CD14-positive monocyte (primary cell): ENCODE results near the gene IQUB. TPM values are rescaled to one million over a fixed set of nuclear protein-coding genes. Genes with fewer than 3 reads are reported as not detected.

ENCODE experiments used
- DNase-seq, 3 donors: peaks; one replicate each; pipeline ENCODE4 v3.0.0-alpha.2; 2011 to 2022
- H2AFZ ChIP-seq: 2 replicates; pipeline ENCODE4 v1.6.0; 2012; ENCODE audit warnings: mild to moderate bottlenecking, low read depth, low read length, inconsistent platforms; ENCODE audit not compliant: insufficient read depth, poor library complexity, severe bottlenecking
- H3K27ac ChIP-seq, 2 donors: 1 replicate in 1 of 2; 2 replicates in 1 of 2; pipeline ENCODE4 v1.5.1; 2012 to 2013; ENCODE audit warnings: low read length in 2 of 2, control low read depth in 1 of 2, inconsistent platforms in 1 of 2, low read depth in 1 of 2, mild to moderate bottlenecking in 1 of 2
- H3K27me3 ChIP-seq, 2 donors: one replicate each; pipeline versions ENCODE4 v1.6.0 to v1.6.1; 2011 to 2013; ENCODE audit warnings: low read length in 2 of 2; ENCODE audit not compliant: control insufficient read depth in 2 of 2, insufficient read depth in 2 of 2
- H3K36me3 ChIP-seq, 2 donors: replicated peaks in 1 of 2; 1 replicate in 1 of 2; 2 replicates in 1 of 2; pipeline versions ENCODE4 v1.5.1 to v1.6.1; 2012 to 2013; ENCODE audit warnings: low read length in 2 of 2, control low read depth in 1 of 2, inconsistent platforms in 1 of 2, mild to moderate bottlenecking in 1 of 2; ENCODE audit not compliant: insufficient read depth in 2 of 2, control insufficient read depth in 1 of 2
- H3K4me1 ChIP-seq, 2 donors: 1 replicate in 1 of 2; 2 replicates in 1 of 2; pipeline versions ENCODE4 v1.5.1 to v1.6.1; 2012 to 2013; ENCODE audit warnings: low read length in 2 of 2, control low read depth in 1 of 2, inconsistent platforms in 1 of 2, mild to moderate bottlenecking in 1 of 2, moderate library complexity in 1 of 2; ENCODE audit not compliant: insufficient read depth in 2 of 2, control insufficient read depth in 1 of 2
- H3K4me2 ChIP-seq: replicated peaks from 2 replicates; pipeline ENCODE3; 2012; ENCODE audit warnings: low read length, moderate library complexity, mild to moderate bottlenecking; ENCODE audit not compliant: poor library complexity, severe bottlenecking; ENCODE audit errors: extremely low read depth
- H3K4me3 ChIP-seq, 3 experiments: fragments of 200-600 bp in 1 of 3; sonication (generic) in 1 of 3; replicated peaks in 1 of 3; 1 replicate in 2 of 3; 2 replicates in 1 of 3; pipeline ENCODE4 v1.5.1; 2011 to 2013; ENCODE audit warnings: low read length in 3 of 3, mild to moderate bottlenecking in 3 of 3, control low read depth in 2 of 3, low read depth in 2 of 3, inconsistent platforms in 1 of 3, moderate library complexity in 1 of 3
- H3K79me2 ChIP-seq: 2 replicates; pipeline ENCODE4 v1.6.0; 2012; ENCODE audit warnings: mild to moderate bottlenecking, control low read depth, inconsistent platforms, low read length, moderate library complexity; ENCODE audit not compliant: insufficient read depth
- H3K9ac ChIP-seq: 2 replicates; pipeline ENCODE4 v1.6.0; 2017; ENCODE audit warnings: low read length, mild to moderate bottlenecking; ENCODE audit not compliant: insufficient read depth, poor library complexity, severe bottlenecking
- H3K9me3 ChIP-seq, 2 donors: replicated peaks in 1 of 2; 1 replicate in 1 of 2; 2 replicates in 1 of 2; pipeline versions ENCODE4 v1.5.1 to v1.6.1; 2012 to 2013; ENCODE audit warnings: low read length in 2 of 2, control low read depth in 1 of 2; ENCODE audit not compliant: control insufficient read depth in 1 of 2, insufficient read depth in 1 of 2
- H4K20me1 ChIP-seq: 2 replicates; pipeline ENCODE4 v1.6.0; 2012; ENCODE audit warnings: mild to moderate bottlenecking, low read length, control low read depth, moderate library complexity; ENCODE audit not compliant: insufficient read depth
- H3K27ac Mint-ChIP-seq, 7 donors: one replicate each; pipeline ENCODE4 v1.8.0; 2020; ENCODE audit warnings: mild to moderate bottlenecking in 7 of 7, mixed read lengths in 7 of 7, moderate library complexity in 6 of 7, inconsistent platforms in 2 of 7
- H3K27me3 Mint-ChIP-seq, 3 donors: one replicate each; pipeline ENCODE4 v1.8.0; 2021 to 2022; ENCODE audit warnings: low read depth in 3 of 3, mild to moderate bottlenecking in 3 of 3, mixed read lengths in 3 of 3, moderate library complexity in 3 of 3, inconsistent platforms in 1 of 3
- H3K36me3 Mint-ChIP-seq, 2 donors: one replicate each; pipeline ENCODE4 v1.8.0; 2020; ENCODE audit warnings: mixed read lengths in 2 of 2, inconsistent platforms in 1 of 2, mild to moderate bottlenecking in 1 of 2
- H3K4me1 Mint-ChIP-seq: one replicate; pipeline ENCODE4 v1.8.0; 2020; ENCODE audit warnings: mild to moderate bottlenecking, mixed read lengths
- H3K4me3 Mint-ChIP-seq, 2 donors: one replicate each; pipeline ENCODE4 v1.8.0; 2020; ENCODE audit warnings: mild to moderate bottlenecking in 2 of 2, mixed read lengths in 2 of 2, moderate library complexity in 1 of 2
- H3K9me3 Mint-ChIP-seq, 7 donors: one replicate each; pipeline ENCODE4 v1.8.0; 2020 to 2022; ENCODE audit warnings: mixed read lengths in 7 of 7, mild to moderate bottlenecking in 6 of 7, moderate library complexity in 6 of 7, inconsistent platforms in 2 of 7
- WGBS: methylation state at CpG from one replicate; pipeline ENCODE4 v1.1.5; 2013; ENCODE audit warnings: missing lambda C conversion rate; ENCODE audit not compliant: insufficient coverage; 5-methylcytosine and 5-hydroxymethylcytosine counted together
- intact Hi-C, 2 donors: fragments of 100-400 bp; cut with micrococcal nuclease; formaldehyde crosslinking; loops; one replicate each; pipeline versions ENCODE4 v1.15.0 to v1.15.1; 2023
- polyA plus RNA-seq, 3 donors: library from polyadenylated mRNA; depleted of rRNA in 1 of 3; unstranded in 2 of 3; stranded (reverse) in 1 of 3; fragments of 300-500 nt in 2 of 3; fragments of >200 nt in 1 of 3; fragmentation: Illumina TruSeq in 2 of 3; gene quantifications; 1 replicate in 2 of 3; 2 replicates in 1 of 3; pipeline ENCODE4 v1.2.3, GENCODE V29; 2012 to 2021
- TF ChIP-seq, protein P1 (sequence below): fragments of 200-600 bp; IDR thresholded peaks from one replicate; pipeline ENCODE4 v1.8.0; 2022; ENCODE audit warnings: antibody characterized with exemption, mild to moderate bottlenecking

IQUB gene
- polyA plus RNA-seq, 3 donors, result 0.07 TPM; not detected in 2

DNA sequence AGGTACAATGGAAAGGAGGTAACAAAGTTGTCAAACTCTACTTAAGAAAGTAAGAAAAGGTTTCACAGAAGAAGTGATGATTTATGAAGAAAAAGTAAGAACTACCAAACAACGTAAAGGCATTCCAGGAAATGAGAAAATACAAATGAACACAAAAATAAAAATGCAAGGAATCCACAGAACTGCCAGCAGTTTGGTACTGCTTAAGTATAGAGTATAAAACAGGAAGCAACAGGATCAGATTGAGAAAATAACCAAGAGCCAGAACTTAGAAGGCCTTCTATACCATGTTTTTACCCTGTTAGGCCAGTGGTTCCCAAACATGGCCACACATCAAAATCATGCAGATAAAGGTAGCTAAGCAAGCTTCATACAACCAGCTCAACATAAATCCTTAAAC is 14.0 kb upstream of the IQUB start:
- Mint-ChIP-seq H3K9me3 (peaks cover 0 to 3% (median 0%) of the 10 kb centered on the region in 7 donors), H3K27ac (no peak overlapping the region), H3K36me3 (peaks cover 42 to 60% of the 10 kb centered on the region in 2 donors), H3K27me3 (no peaks in the 10 kb centered on the region), H3K4me3 (no peak overlapping the region), H3K4me1 (peaks cover 7% of the 10 kb centered on the region)
- H3K79me2 ChIP-seq, result peaks cover 7% of the 10 kb centered on the region
- peaks cover 14% of the 10 kb centered on the region for H4K20me1 ChIP-seq
- no peak overlapping the region for H3K4me2 ChIP-seq
- no peaks in the 10 kb centered on the region for H3K9me3 ChIP-seq
- H2AFZ ChIP-seq, result no peak overlapping the region
- no peak overlapping the region for H3K9ac ChIP-seq
- no peaks in the 10 kb centered on the region for H3K4me1 ChIP-seq
- DNase-seq, result no peak
- intact Hi-C loops, result no loop called here
- no peaks in the 10 kb centered on the region for H3K27me3 ChIP-seq
- H3K27ac ChIP-seq, result no peak overlapping the region
- TF ChIP-seq, protein P1, sequence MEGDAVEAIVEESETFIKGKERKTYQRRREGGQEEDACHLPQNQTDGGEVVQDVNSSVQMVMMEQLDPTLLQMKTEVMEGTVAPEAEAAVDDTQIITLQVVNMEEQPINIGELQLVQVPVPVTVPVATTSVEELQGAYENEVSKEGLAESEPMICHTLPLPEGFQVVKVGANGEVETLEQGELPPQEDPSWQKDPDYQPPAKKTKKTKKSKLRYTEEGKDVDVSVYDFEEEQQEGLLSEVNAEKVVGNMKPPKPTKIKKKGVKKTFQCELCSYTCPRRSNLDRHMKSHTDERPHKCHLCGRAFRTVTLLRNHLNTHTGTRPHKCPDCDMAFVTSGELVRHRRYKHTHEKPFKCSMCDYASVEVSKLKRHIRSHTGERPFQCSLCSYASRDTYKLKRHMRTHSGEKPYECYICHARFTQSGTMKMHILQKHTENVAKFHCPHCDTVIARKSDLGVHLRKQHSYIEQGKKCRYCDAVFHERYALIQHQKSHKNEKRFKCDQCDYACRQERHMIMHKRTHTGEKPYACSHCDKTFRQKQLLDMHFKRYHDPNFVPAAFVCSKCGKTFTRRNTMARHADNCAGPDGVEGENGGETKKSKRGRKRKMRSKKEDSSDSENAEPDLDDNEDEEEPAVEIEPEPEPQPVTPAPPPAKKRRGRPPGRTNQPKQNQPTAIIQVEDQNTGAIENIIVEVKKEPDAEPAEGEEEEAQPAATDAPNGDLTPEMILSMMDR, result no peak
- WGBS, result no CpG with 5 or more reads among the region's 1 CpG
- H3K36me3 ChIP-seq, result peaks cover 45 to 66% of the 10 kb centered on the region in 2 donors
- H3K4me3 ChIP-seq, result no peak overlapping the region

DNA sequence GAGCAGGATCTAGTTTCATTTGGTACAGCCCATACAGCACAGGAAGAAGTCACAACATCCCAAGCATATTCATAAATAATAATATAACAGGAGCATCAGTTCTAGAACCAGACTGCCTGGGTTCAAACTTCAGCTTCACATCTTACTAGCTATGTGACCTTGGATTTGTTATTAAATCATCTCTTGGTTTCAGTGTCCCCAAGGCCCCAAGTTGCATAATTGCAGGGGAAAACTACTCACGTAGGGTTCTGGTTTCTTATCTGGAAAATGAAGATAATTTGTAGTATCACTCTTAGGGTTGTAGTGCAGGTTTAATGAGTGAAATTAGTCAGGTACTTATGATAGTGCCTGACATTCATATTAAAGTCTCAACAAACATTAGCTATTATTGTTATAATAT is 5.5 kb upstream of the IQUB start:
- H3K4me1 ChIP-seq, result peaks cover 2 to 7% of the 10 kb centered on the region in 2 donors
- H3K27ac Mint-ChIP-seq, result no peak overlapping the region

More for the DNA sequence above, 5.5 kb upstream of the IQUB start:
- no peak for DNase-seq
- H3K79me2 ChIP-seq, result no peaks in the 10 kb centered on the region
- H3K36me3 Mint-ChIP-seq, result peaks cover 14 to 22% of the 10 kb centered on the region in 2 donors
- H3K4me3 ChIP-seq, result no peak overlapping the region
- H3K27me3 Mint-ChIP-seq, result no peaks in the 10 kb centered on the region
- H3K27me3 ChIP-seq, result no peaks in the 10 kb centered on the region
- no peaks in the 10 kb centered on the region for H3K9me3 ChIP-seq
- H3K27ac ChIP-seq, result no peak overlapping the region
- intact Hi-C loops, result no loop called here
- TF ChIP-seq, protein P1, result no peak
- H2AFZ ChIP-seq, result no peak overlapping the region
- no peak overlapping the region for H3K9ac ChIP-seq
- H3K4me2 ChIP-seq, result no peak overlapping the region
- H3K9me3 Mint-ChIP-seq, result peaks cover 0 to 2% (median 0%) of the 10 kb centered on the region in 7 donors
- no peaks in the 10 kb centered on the region for H4K20me1 ChIP-seq
- no peak overlapping the region for H3K4me3 Mint-ChIP-seq
- peaks cover 6 to 20% of the 10 kb centered on the region in 2 donors for H3K36me3 ChIP-seq
- H3K4me1 Mint-ChIP-seq, result peaks cover 5% of the 10 kb centered on the region
- WGBS, result no CpG with 5 or more reads among the region's 1 CpG
